ENCODE results near the gene RRAD. TPM values are rescaled to one million over a fixed set of nuclear protein-coding genes. Genes with fewer than 3 reads are reported as not detected.
"Not testable (repeated sequence)": the region's sequence is repeated elsewhere in the genome, so short reads cannot be mapped to it uniquely, and the experiment has no call there.

RRAD gene
- total RNA-seq, 1 donor from 2014 or later: 32.9 TPM

- H3K27me3 ChIP-seq (ENCODE audit: control insufficient read depth, insufficient read depth, low read length): peaks cover 7% of the 10 kb centered on the region
- H3K36me3 ChIP-seq (ENCODE audit: control insufficient read depth, insufficient read depth, low read length): no peaks in the 10 kb centered on the region
- DNase-seq (ENCODE audit: low read depth): no peak
- TF ChIP-seq CTCF (IDR thresholded peaks at IDR 0.05; ENCODE audit: insufficient read depth, low read length, poor library complexity, severe bottlenecking): no peak
- no peak overlapping the region for H3K4me3 ChIP-seq (ENCODE audit: low read depth, low read length)
Observed at GRCh38 chr16:66958857-66959703, 33.7 kb upstream of the RRAD start.

- not testable (repeated sequence) for H3K36me3 ChIP-seq (ENCODE audit: control insufficient read depth, insufficient read depth, low read length); H3K4me3 ChIP-seq (ENCODE audit: low read depth, low read length); H3K27me3 ChIP-seq (ENCODE audit: control insufficient read depth, insufficient read depth, low read length); DNase-seq (ENCODE audit: low read depth)
Observed at GRCh38 chr16:66956154-66956457, 30.8 kb upstream of the RRAD start.

GRCh38 chr16:66955363-66956153 is 30.2 kb upstream of the RRAD start:
- H3K36me3 ChIP-seq (ENCODE audit: control insufficient read depth, insufficient read depth, low read length); H3K4me3 ChIP-seq (ENCODE audit: low read depth, low read length); H3K27me3 ChIP-seq (ENCODE audit: control insufficient read depth, insufficient read depth, low read length); DNase-seq (ENCODE audit: low read depth): not testable (repeated sequence)

GRCh38 chr16:66954097-66954659 is 28.8 kb upstream of the RRAD start:
- Histone ChIP-seq H3K36me3 (ENCODE audit: control insufficient read depth, insufficient read depth, low read length) (no peaks in the 10 kb centered on the region), H3K27me3 (ENCODE audit: control insufficient read depth, insufficient read depth, low read length) (peaks cover 9% of the 10 kb centered on the region), H3K4me3 (ENCODE audit: low read depth, low read length) (no peak overlapping the region)
- DNase-seq (ENCODE audit: low read depth): no peak
- peak; percentile 84 for TF ChIP-seq CTCF (IDR thresholded peaks at IDR 0.05; ENCODE audit: insufficient read depth, low read length, poor library complexity, severe bottlenecking)

- DNase-seq (ENCODE audit: low read depth): no peak
- Histone ChIP-seq H3K27me3 (ENCODE audit: control insufficient read depth, insufficient read depth, low read length) (peaks cover 13% of the 10 kb centered on the region), H3K36me3 (ENCODE audit: control insufficient read depth, insufficient read depth, low read length) (no peaks in the 10 kb centered on the region), H3K4me3 (ENCODE audit: low read depth, low read length) (no peak overlapping the region)
- TF ChIP-seq CTCF (IDR thresholded peaks at IDR 0.05; ENCODE audit: insufficient read depth, low read length, poor library complexity, severe bottlenecking): no peak
Observed at GRCh38 chr16:66953462-66954096, 28.2 kb upstream of the RRAD start.

GRCh38 chr16:66952430-66953110 is 27.2 kb upstream of the RRAD start:
- TF ChIP-seq CTCF (IDR thresholded peaks at IDR 0.05; ENCODE audit: insufficient read depth, low read length, poor library complexity, severe bottlenecking): no peak
- no peaks in the 10 kb centered on the region for H3K36me3 ChIP-seq (ENCODE audit: control insufficient read depth, insufficient read depth, low read length)
- DNase-seq (ENCODE audit: low read depth): no peak
- H3K4me3 ChIP-seq (ENCODE audit: low read depth, low read length): no peak overlapping the region
- H3K27me3 ChIP-seq (ENCODE audit: control insufficient read depth, insufficient read depth, low read length): peaks cover 17% of the 10 kb centered on the region

Data from kidney epithelial cell (primary cell).